ENCODE measurements around the gene SECTM1. TPM values are rescaled to one million over a fixed set of nuclear protein-coding genes. Genes with fewer than 3 reads are reported as not detected.

SECTM1 gene
- total and polyA plus RNA-seq, 9 of the 15 experiments (the other 6 are each of a cell fraction or from before 2014, with no cell fraction given), result 0.11 to 0.46 (median 0.18) TPM; not detected in 6

DNA sequence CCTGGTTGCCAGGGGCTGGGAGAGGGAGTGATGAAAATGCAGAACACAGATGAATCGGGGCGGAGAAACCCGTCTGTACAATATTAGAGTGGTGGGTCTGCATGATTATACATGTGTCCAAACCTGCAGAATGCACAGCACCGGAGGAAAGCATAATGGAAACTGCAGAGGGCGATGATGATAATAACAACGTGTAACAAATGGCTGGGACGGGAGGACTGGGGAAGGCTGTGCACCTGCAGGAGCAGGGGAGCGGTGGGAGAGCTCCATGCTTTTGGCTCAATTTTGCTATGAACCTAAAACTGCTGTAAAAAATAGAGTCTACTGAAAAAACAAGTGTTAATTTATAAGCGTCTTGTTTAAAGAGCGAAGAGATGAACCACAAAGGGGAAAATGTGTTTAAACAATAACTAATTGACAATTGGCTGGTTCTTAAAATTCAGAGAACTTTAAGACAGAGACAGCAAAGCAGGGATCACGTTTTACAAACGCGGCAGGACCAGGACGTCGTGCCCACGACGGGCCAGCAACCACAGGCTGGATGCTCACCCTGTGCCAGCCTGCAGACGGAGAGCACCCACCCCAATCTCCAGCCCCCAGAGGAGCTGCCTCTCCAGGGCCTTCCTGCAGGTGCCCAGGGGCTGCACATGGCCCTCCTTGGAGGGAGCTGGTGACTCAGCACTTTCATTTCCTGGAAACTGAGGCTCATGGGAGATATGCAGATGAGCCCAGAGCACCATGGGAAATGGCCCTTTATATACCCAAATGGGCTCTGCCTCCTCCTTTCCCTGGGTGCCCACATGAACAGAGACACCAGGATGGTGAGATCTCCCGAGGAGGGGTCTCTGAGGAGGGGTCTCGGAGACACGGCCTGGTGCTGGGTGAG, 25.1 kb upstream of the SECTM1 start, which contains the start of gene TEX19 (continued):
- TF ChIP-seq, protein P1, sequence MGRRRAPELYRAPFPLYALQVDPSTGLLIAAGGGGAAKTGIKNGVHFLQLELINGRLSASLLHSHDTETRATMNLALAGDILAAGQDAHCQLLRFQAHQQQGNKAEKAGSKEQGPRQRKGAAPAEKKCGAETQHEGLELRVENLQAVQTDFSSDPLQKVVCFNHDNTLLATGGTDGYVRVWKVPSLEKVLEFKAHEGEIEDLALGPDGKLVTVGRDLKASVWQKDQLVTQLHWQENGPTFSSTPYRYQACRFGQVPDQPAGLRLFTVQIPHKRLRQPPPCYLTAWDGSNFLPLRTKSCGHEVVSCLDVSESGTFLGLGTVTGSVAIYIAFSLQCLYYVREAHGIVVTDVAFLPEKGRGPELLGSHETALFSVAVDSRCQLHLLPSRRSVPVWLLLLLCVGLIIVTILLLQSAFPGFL (CRISPR knock-in tag; IDR thresholded peaks at IDR 0.05), result no peak
- TF ChIP-seq LCOR (CRISPR knock-in tag; IDR thresholded peaks at IDR 0.05), result peak; percentile 89
- peak in 1 of 2 experiments; percentile 12; a peak in 1 of 4 replicates for TF ChIP-seq HDAC1 (IDR thresholded peaks at IDR 0.05)
- TF ChIP-seq, protein P2, sequence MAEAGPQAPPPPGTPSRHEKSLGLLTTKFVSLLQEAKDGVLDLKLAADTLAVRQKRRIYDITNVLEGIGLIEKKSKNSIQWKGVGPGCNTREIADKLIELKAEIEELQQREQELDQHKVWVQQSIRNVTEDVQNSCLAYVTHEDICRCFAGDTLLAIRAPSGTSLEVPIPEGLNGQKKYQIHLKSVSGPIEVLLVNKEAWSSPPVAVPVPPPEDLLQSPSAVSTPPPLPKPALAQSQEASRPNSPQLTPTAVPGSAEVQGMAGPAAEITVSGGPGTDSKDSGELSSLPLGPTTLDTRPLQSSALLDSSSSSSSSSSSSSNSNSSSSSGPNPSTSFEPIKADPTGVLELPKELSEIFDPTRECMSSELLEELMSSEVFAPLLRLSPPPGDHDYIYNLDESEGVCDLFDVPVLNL (CRISPR knock-in tag; IDR thresholded peaks at IDR 0.05; ENCODE audit: low read depth), result peak; percentile 50; the same call in 1 of the 2 replicates
- TF ChIP-seq, protein P3, sequence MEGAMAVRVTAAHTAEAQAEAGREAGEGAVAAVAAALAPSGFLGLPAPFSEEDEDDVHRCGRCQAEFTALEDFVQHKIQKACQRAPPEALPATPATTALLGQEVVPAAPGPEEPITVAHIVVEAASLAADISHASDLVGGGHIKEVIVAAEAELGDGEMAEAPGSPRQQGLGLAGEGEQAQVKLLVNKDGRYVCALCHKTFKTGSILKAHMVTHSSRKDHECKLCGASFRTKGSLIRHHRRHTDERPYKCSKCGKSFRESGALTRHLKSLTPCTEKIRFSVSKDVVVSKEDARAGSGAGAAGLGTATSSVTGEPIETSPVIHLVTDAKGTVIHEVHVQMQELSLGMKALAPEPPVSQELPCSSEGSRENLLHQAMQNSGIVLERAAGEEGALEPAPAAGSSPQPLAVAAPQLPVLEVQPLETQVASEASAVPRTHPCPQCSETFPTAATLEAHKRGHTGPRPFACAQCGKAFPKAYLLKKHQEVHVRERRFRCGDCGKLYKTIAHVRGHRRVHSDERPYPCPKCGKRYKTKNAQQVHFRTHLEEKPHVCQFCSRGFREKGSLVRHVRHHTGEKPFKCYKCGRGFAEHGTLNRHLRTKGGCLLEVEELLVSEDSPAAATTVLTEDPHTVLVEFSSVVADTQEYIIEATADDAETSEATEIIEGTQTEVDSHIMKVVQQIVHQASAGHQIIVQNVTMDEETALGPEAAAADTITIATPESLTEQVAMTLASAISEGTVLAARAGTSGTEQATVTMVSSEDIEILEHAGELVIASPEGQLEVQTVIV (CRISPR knock-in tag; IDR thresholded peaks at IDR 0.05; ENCODE audit: borderline replicate concordance), result no peak
- TF ChIP-seq ZNF253 (CRISPR knock-in tag; conservative IDR thresholded peaks at IDR 0.05), result no peak
- no peak for TF ChIP-seq SIN3A (IDR thresholded peaks at IDR 0.05; ENCODE audit: borderline replicate concordance in 2 of 2, control insufficient read depth in 1 of 2, low read depth in 2 of 2, low read length in 2 of 2)
- TF ChIP-seq PHF8 (IDR thresholded peaks at IDR 0.05; ENCODE audit: borderline replicate concordance, low read length), result no peak; the same call in 1 of the 2 replicates
- no peak for TF ChIP-seq TAF7 (tag; IDR thresholded peaks at IDR 0.05)
